HG03159 (cell line): Measurements from ENCODE around the gene KIF12.
"Not testable (repeated sequence)": the region's sequence is repeated elsewhere in the genome, so short reads cannot be mapped to it uniquely, and the experiment has no call there.

Source experiments
- ATAC-seq: cut with Tn5 transposase; IDR thresholded peaks from one replicate; pipeline ENCODE4 v1.9.1; 2021; ENCODE audit warnings: mild to moderate bottlenecking, moderate library complexity; ENCODE audit not compliant: unreplicated experiment

The KIF12 gene

GRCh38 chr9:114086009-114086408 lies 13.1 kb downstream of the KIF12 start:
- ATAC-seq = no peak

- no peak for ATAC-seq
These were observed 13.7 kb downstream of the KIF12 start for GRCh38 chr9:114085387-114085789.

- ATAC-seq = no peak
These were observed 14.6 kb downstream of the KIF12 start for GRCh38 chr9:114084282-114085073.

GRCh38 chr9:114083666-114084065 lies 15.4 kb downstream of the KIF12 start:
- no peak for ATAC-seq

- not testable (repeated sequence) for ATAC-seq
These were observed 16.2 kb downstream of the KIF12 start for GRCh38 chr9:114082763-114083412.

- ATAC-seq = peak; percentile 86
These were observed 16.9 kb downstream of the KIF12 start for GRCh38 chr9:114082017-114082762.

GRCh38 chr9:114081441-114082016 lies 17.6 kb downstream of the KIF12 start:
- no peak for ATAC-seq

GRCh38 chr9:114080773-114081440 lies 18.2 kb downstream of the KIF12 start:
- no peak for ATAC-seq

GRCh38 chr9:114080195-114080772 lies 18.8 kb downstream of the KIF12 start:
- no peak for ATAC-seq

GRCh38 chr9:114078781-114079156 lies 20.3 kb downstream of the KIF12 start:
- no peak for ATAC-seq

GRCh38 chr9:114078021-114078780 lies 20.9 kb downstream of the KIF12 start, which contains the start of gene AMBP:
TSS of gene AMBP (minus strand) at chr9:114078300. CDS start at chr9:114078209, 91 bp downstream.
- no peak for ATAC-seq

GRCh38 chr9:114077162-114077837 lies 21.8 kb downstream of the KIF12 start:
- no peak for ATAC-seq

- no peak for ATAC-seq
These were observed 22.6 kb downstream of the KIF12 start for GRCh38 chr9:114076237-114077161.

- no peak for ATAC-seq
These were observed 23.5 kb downstream of the KIF12 start for GRCh38 chr9:114075602-114076001.

GRCh38 chr9:114072184-114073140 lies 26.6 kb downstream of the KIF12 start:
- ATAC-seq = no peak

- no peak for ATAC-seq
These were observed 27.8 kb downstream of the KIF12 start for GRCh38 chr9:114071197-114071795.
